HepG2 (cell line): Measurements from ENCODE around the gene KRT12. TPM values are rescaled to one million over a fixed set of nuclear protein-coding genes. Genes with fewer than 3 reads are reported as not detected.

Experiments
- CEBPG ChIP-seq: IDR thresholded peaks from 2 replicates; pipeline ENCODE4 v1.6.1; 2016
- FOSL2 ChIP-seq: sonication (generic); formaldehyde crosslinking; IDR thresholded peaks from 2 replicates; pipeline ENCODE4 v1.4.0; 2020; ENCODE audit warnings: missing genetic modification reagents
- FOXA1 ChIP-seq, 2 experiments: fragments of 450-650 bp in 1 of 2; sonication (generic) in 1 of 2; formaldehyde crosslinking in 1 of 2; IDR thresholded peaks; 2 replicates each; pipeline versions ENCODE4 v1.4.0 to v1.6.1; 2016 to 2020; ENCODE audit warnings: missing genetic modification reagents in 1 of 2
- FOXA3 ChIP-seq: IDR thresholded peaks from 2 replicates; pipeline ENCODE4 v1.6.1; 2016; ENCODE audit warnings: missing genetic modification reagents, missing compliant biosample characterization
- FOXO1 ChIP-seq: sonication (generic); formaldehyde crosslinking; IDR thresholded peaks from 2 replicates; pipeline ENCODE4 v1.4.0; 2020; ENCODE audit warnings: missing genetic modification reagents
- SOX13 ChIP-seq, 3 experiments: fragments of 450-650 bp in 1 of 3; sonication (generic) in 1 of 3; formaldehyde crosslinking in 1 of 3; IDR thresholded peaks in 2 of 3; conservative IDR thresholded peaks in 1 of 3; 2 replicates each; pipeline versions ENCODE4 v1.5.0 to v1.6.1; 2016 to 2020; ENCODE audit warnings: antibody characterized with exemption in 1 of 3, mild to moderate bottlenecking in 1 of 3, missing compliant biosample characterization in 1 of 3, missing genetic modification reagents in 1 of 3, moderate library complexity in 1 of 3
- ZBTB40 ChIP-seq, 2 experiments: fragments of 450-650 bp in 1 of 2; sonication (generic) in 1 of 2; formaldehyde crosslinking in 1 of 2; IDR thresholded peaks; 2 replicates each; pipeline versions ENCODE4 v1.6.1 to v1.8.0; 2016 to 2022; ENCODE audit warnings: antibody characterized with exemption in 1 of 2, mild to moderate bottlenecking in 1 of 2, missing genetic modification reagents in 1 of 2
- polyA plus RNA-seq, 8 experiments: library from polyadenylated mRNA; depleted of rRNA in 3 of 8; stranded (reverse) in 7 of 8; unstranded in 1 of 8; fragments of >200 nt; fragmentation: Illumina TruSeq in 4 of 8; extraction: Trizol in 4 of 8; gene quantifications; 2 replicates each; pipeline versions ENCODE4 v1.2.1 to v1.2.3, GENCODE V29; 2011 to 2016; ENCODE audit warnings: low read depth in 4 of 8, missing spikeins in 1 of 8, mixed read lengths in 1 of 8; ENCODE audit not compliant: insufficient read depth in 1 of 8
- total RNA-seq, 5 experiments: library from RNA; depleted of rRNA; stranded (reverse); fragments of >200 nt; fragmentation: Illumina TruSeq; extraction: Trizol; gene quantifications; 2 replicates each; pipeline ENCODE4 v1.2.3, GENCODE V29; 2016; ENCODE audit warnings: low read depth in 1 of 5

Gene KRT12
- total and polyA plus RNA-seq, 2 of the 13 experiments (the other 11 are each of a cell fraction or from before 2014, with no cell fraction given), result 0.07 to 0.09 TPM

GRCh38 chr17:40909755-40910154 lies 42.7 kb upstream of the KRT12 start (continued):
- TF ChIP-seq FOSL2 (peak; percentile 35), CEBPG (CRISPR knock-in tag) (peak; percentile 58), FOXO1 (CRISPR knock-in tag) (no peak), SOX13 (IDR thresholded peaks at IDR 0.05) (no peak), SOX13 (CRISPR knock-in tag; conservative IDR thresholded peaks at IDR 0.05 in 1 of 2, IDR thresholded peaks at IDR 0.05 in 1 of 2) (0 out of 4 replicates have a peak, but pooled peaks of 1 of the 2 experiments have one; percentile 12), ZBTB40 (IDR thresholded peaks at IDR 0.05) (peak; percentile 28; the same call in 1 of the 2 replicates), ZBTB40 (CRISPR knock-in tag; IDR thresholded peaks at IDR 0.05) (no peak), FOXA3 (CRISPR knock-in tag) (peak; percentile 22; the same call in 1 of the 2 replicates), FOXA1 (IDR thresholded peaks at IDR 0.05) (no peak), FOXA1 (CRISPR knock-in tag; IDR thresholded peaks at IDR 0.05) (peak; percentile 43; the same call in 1 of the 2 replicates)
